H9 (cell line): ENCODE measurements around the gene DOCK2. TPM values are rescaled to one million over a fixed set of nuclear protein-coding genes. Genes with fewer than 3 reads are reported as not detected.

Experiments
- DNase-seq: peaks from one replicate; pipeline ENCODE4 v3.0.0-alpha.2; 2017
- H2AFZ ChIP-seq: one replicate; pipeline ENCODE4 v1.6.1; 2013; ENCODE audit warnings: mild to moderate bottlenecking, low read length, control low read depth, moderate library complexity
- H2AK5ac ChIP-seq: 2 replicates; pipeline ENCODE4 v1.6.1; 2013; ENCODE audit warnings: low read length, control low read depth, mixed read lengths; ENCODE audit not compliant: insufficient read length
- H2BK120ac ChIP-seq: one replicate; pipeline ENCODE4 v1.6.1; 2013; ENCODE audit warnings: low read depth, mild to moderate bottlenecking, low read length, control low read depth, inconsistent platforms; ENCODE audit not compliant: poor library complexity, severe bottlenecking
- H2BK12ac ChIP-seq: 2 replicates; pipeline ENCODE4 v1.6.1; 2013; ENCODE audit warnings: low read length, control low read depth, mixed read lengths, low read depth; ENCODE audit not compliant: insufficient read length
- H2BK15ac ChIP-seq: 2 replicates; pipeline ENCODE4 v1.6.1; 2013; ENCODE audit warnings: low read depth, low read length, control low read depth
- H2BK20ac ChIP-seq: one replicate; pipeline ENCODE4 v1.6.1; 2013; ENCODE audit warnings: low read depth, mild to moderate bottlenecking, low read length, control low read depth, inconsistent platforms; ENCODE audit not compliant: poor library complexity, severe bottlenecking
- H2BK5ac ChIP-seq: 2 replicates; pipeline ENCODE4 v1.6.1; 2013; ENCODE audit warnings: low read length, control low read depth, mixed read lengths; ENCODE audit not compliant: insufficient read length
- H3K14ac ChIP-seq: 2 replicates; pipeline ENCODE4 v1.6.1; 2013; ENCODE audit warnings: low read length, control low read depth; ENCODE audit not compliant: insufficient read depth
- H3K18ac ChIP-seq: 2 replicates; pipeline ENCODE4 v1.6.1; 2013; ENCODE audit warnings: low read depth, mild to moderate bottlenecking, mixed read lengths, low read length, control low read depth; ENCODE audit not compliant: insufficient read length
- H3K23ac ChIP-seq: 2 replicates; pipeline ENCODE4 v1.6.1; 2013; ENCODE audit warnings: low read length, control low read depth, mixed read lengths, low read depth; ENCODE audit not compliant: insufficient read length
- H3K23me2 ChIP-seq: 2 replicates; pipeline ENCODE4 v1.6.1; 2013; ENCODE audit warnings: low read depth, mild to moderate bottlenecking, mixed read lengths, low read length, control low read depth; ENCODE audit not compliant: insufficient read length, poor library complexity, severe bottlenecking
- H3K27ac ChIP-seq: 2 replicates; pipeline ENCODE4 v1.5.1; 2013; ENCODE audit warnings: low read length, control low read depth, mixed read lengths, low read depth; ENCODE audit not compliant: insufficient read length
- H3K27me3 ChIP-seq: 2 replicates; pipeline ENCODE4 v1.6.1; 2013; ENCODE audit warnings: low read length, control low read depth, inconsistent platforms; ENCODE audit not compliant: insufficient read depth
- H3K4ac ChIP-seq: 2 replicates; pipeline ENCODE4 v1.6.1; 2013; ENCODE audit warnings: low read depth, mild to moderate bottlenecking, control low read depth, inconsistent platforms, low read length, moderate library complexity
- H3K4me1 ChIP-seq: 2 replicates; pipeline ENCODE4 v1.6.1; 2013; ENCODE audit warnings: low read length, control low read depth, inconsistent platforms; ENCODE audit not compliant: insufficient read depth
- H3K4me2 ChIP-seq: 2 replicates; pipeline ENCODE4 v1.6.1; 2013; ENCODE audit warnings: low read length, control low read depth, mixed read lengths; ENCODE audit not compliant: insufficient read length, insufficient read depth
- H3K56ac ChIP-seq: 2 replicates; pipeline ENCODE4 v1.6.1; 2013; ENCODE audit warnings: low read depth, mild to moderate bottlenecking, mixed read lengths, low read length, control low read depth; ENCODE audit not compliant: insufficient read length
- H3K79me1 ChIP-seq: 2 replicates; pipeline ENCODE4 v1.6.1; 2013; ENCODE audit warnings: low read depth, mild to moderate bottlenecking, moderate library complexity, low read length, control low read depth, inconsistent platforms; ENCODE audit not compliant: insufficient read depth, poor library complexity, severe bottlenecking
- H3K79me2 ChIP-seq: 2 replicates; pipeline ENCODE4 v1.6.1; 2013; ENCODE audit warnings: low read length, control low read depth, inconsistent platforms; ENCODE audit not compliant: insufficient read depth
- H3K9ac ChIP-seq: 2 replicates; pipeline ENCODE4 v1.6.1; 2013; ENCODE audit warnings: low read length, control low read depth, mixed read lengths; ENCODE audit not compliant: insufficient read length; ENCODE audit errors: extremely low read depth
- H3K9me3 ChIP-seq: one replicate; pipeline ENCODE4 v1.6.1; 2013; ENCODE audit warnings: low read depth, low read length, inconsistent platforms; ENCODE audit not compliant: control insufficient read depth
- H3T11ph ChIP-seq: one replicate; pipeline ENCODE4 v1.6.1; 2013; ENCODE audit warnings: mild to moderate bottlenecking, low read length, control low read depth, inconsistent platforms
- H4K20me1 ChIP-seq: one replicate; pipeline ENCODE4 v1.6.1; 2013; ENCODE audit not compliant: control insufficient read depth, insufficient read length, insufficient read depth
- H4K5ac ChIP-seq: 2 replicates; pipeline ENCODE4 v1.6.1; 2013; ENCODE audit warnings: low read depth, mild to moderate bottlenecking, mixed read lengths, low read length, control low read depth; ENCODE audit not compliant: insufficient read length
- H4K8ac ChIP-seq: replicated peaks from 2 replicates; pipeline ENCODE4 v1.6.1; 2013; ENCODE audit warnings: low read length, control low read depth, mixed read lengths, low read depth; ENCODE audit not compliant: insufficient read length
- H4K91ac ChIP-seq: 2 replicates; pipeline ENCODE4 v1.6.1; 2013; ENCODE audit warnings: low read depth, mild to moderate bottlenecking, moderate library complexity, mixed read lengths, low read length, control low read depth; ENCODE audit not compliant: insufficient read length
- H3K27ac Mint-ChIP-seq, 3 experiments: 2 replicates in 2 of 3; 3 replicates in 1 of 3; pipeline ENCODE4 v1.8.0; 2020 to 2021; ENCODE audit warnings: mixed read lengths in 3 of 3, mild to moderate bottlenecking in 1 of 3, moderate library complexity in 1 of 3
- H3K27me3 Mint-ChIP-seq: 2 replicates; pipeline ENCODE4 v1.8.0; 2021; ENCODE audit warnings: low read depth, mild to moderate bottlenecking, moderate library complexity, mixed read lengths
- H3K36me3 Mint-ChIP-seq, 3 experiments: 2 replicates in 2 of 3; 3 replicates in 1 of 3; pipeline ENCODE4 v1.8.0; 2020 to 2021; ENCODE audit warnings: low read depth in 3 of 3, mixed read lengths in 3 of 3; ENCODE audit not compliant: insufficient read depth in 1 of 3
- H3K4me1 Mint-ChIP-seq, 2 experiments: 2 replicates each; pipeline ENCODE4 v1.8.0; 2020; ENCODE audit warnings: mixed read lengths in 2 of 2
- H3K4me3 Mint-ChIP-seq, 2 experiments: 2 replicates in 1 of 2; 3 replicates in 1 of 2; pipeline ENCODE4 v1.8.0; 2020 to 2021; ENCODE audit warnings: mild to moderate bottlenecking in 2 of 2, mixed read lengths in 2 of 2, moderate library complexity in 1 of 2
- H3K9me3 Mint-ChIP-seq, 2 experiments: 2 replicates in 1 of 2; 3 replicates in 1 of 2; pipeline ENCODE4 v1.8.0; 2020; ENCODE audit warnings: mild to moderate bottlenecking in 2 of 2, mixed read lengths in 2 of 2, moderate library complexity in 1 of 2
- CTCF ChIP-seq: fragments of 200-600 bp; sonication (generic); conservative IDR thresholded peaks from 3 replicates; pipeline ENCODE4 v1.8.0; 2021; ENCODE audit warnings: antibody characterized with exemption, mild to moderate bottlenecking
- WGBS: extraction: QIAGEN DNeasy Blood & Tissue Kit; methylation state at CpG from one replicate; pipeline ENCODE4 v1.1.7; 2013; ENCODE audit warnings: missing lambda C conversion rate, low lambda C conversion rate, mixed read lengths; ENCODE audit not compliant: insufficient read length; ENCODE audit errors: extremely low coverage; 5-methylcytosine and 5-hydroxymethylcytosine counted together
- total RNA-seq: library from RNA; stranded (reverse); gene quantifications from 2 replicates; pipeline ENCODE4 v1.2.1, GENCODE V29; 2021

DOCK2 gene
- total RNA-seq, 1 experiment from 2014 or later: 7.8 TPM

GRCh38 chr5:170087168-170087817 is 450.2 kb downstream of the DOCK2 start:
- Histone ChIP-seq H3K79me1 (no peaks in the 10 kb centered on the region), H4K20me1 (no peaks in the 10 kb centered on the region), H2BK5ac (no peak overlapping the region), H3K4ac (no peak overlapping the region), H2BK20ac (no peak overlapping the region), H3K9ac (no peak overlapping the region), H3K27ac (no peak overlapping the region), H3K4me1 (no peaks in the 10 kb centered on the region), H3K79me2 (no peaks in the 10 kb centered on the region), H2AK5ac (no peak overlapping the region), H3K27me3 (no peaks in the 10 kb centered on the region), H2BK12ac (no peak overlapping the region), H2AFZ (no peak overlapping the region), H2BK120ac (no peak overlapping the region), H4K5ac (no peak overlapping the region), H4K91ac (no peak overlapping the region), H3K23me2 (no peaks in the 10 kb centered on the region), H3K14ac (no peak overlapping the region), H3K4me2 (no peak overlapping the region), H4K8ac (no peak overlapping the region), H3K23ac (no peak overlapping the region), H3K56ac (no peak overlapping the region), H2BK15ac (no peak overlapping the region), H3K18ac (no peak overlapping the region), H3T11ph (no peak overlapping the region), H3K9me3 (no peaks in the 10 kb centered on the region)
- DNase-seq: no peak
- Mint-ChIP-seq H3K27ac (no peak overlapping the region), H3K9me3 (no peaks in the 10 kb centered on the region), H3K4me3 (no peak overlapping the region), H3K27me3 (peaks cover 11% of the 10 kb centered on the region), H3K4me1 (no peaks in the 10 kb centered on the region), H3K36me3 (no peaks in the 10 kb centered on the region; a peak in 1 of 7 replicates)
- no peak for TF ChIP-seq CTCF
- WGBS: no CpG with 5 or more reads among the region's 3 CpGs
